GM19035 (cell line): Measurements from ENCODE around the gene RAB33A.
"Not testable (repeated sequence)": the region's sequence is repeated elsewhere in the genome, so short reads cannot be mapped to it uniquely, and the experiment has no call there.

Source experiments
- ATAC-seq: cut with Tn5 transposase; IDR thresholded peaks from one replicate; pipeline ENCODE4 v1.9.1; 2021; ENCODE audit not compliant: unreplicated experiment

Gene RAB33A

GRCh38 chrX:130231184-130231583, 59.4 kb downstream of the RAB33A start:
- ATAC-seq: not testable (repeated sequence)
